ENCODE results near the gene SLC8A3.

The SLC8A3 gene

GRCh38 chr14:70077005-70077404 lies 111.7 kb downstream of the SLC8A3 start:
- DNase-seq (ENCODE audit: low read depth): no peak
- no peak overlapping the region for H3K4me3 ChIP-seq (ENCODE audit: low read length)
- no peak for TF ChIP-seq CTCF (conservative IDR thresholded peaks at IDR 0.05; ENCODE audit: low read depth, low read length)

- DNase-seq (ENCODE audit: low read depth): peak; percentile 9
- peak; percentile 77 for TF ChIP-seq CTCF (conservative IDR thresholded peaks at IDR 0.05; ENCODE audit: low read depth, low read length)
- no peak overlapping the region for H3K4me3 ChIP-seq (ENCODE audit: low read length)
Observed at GRCh38 chr14:70073924-70074566, 114.7 kb downstream of the SLC8A3 start.

DNA sequence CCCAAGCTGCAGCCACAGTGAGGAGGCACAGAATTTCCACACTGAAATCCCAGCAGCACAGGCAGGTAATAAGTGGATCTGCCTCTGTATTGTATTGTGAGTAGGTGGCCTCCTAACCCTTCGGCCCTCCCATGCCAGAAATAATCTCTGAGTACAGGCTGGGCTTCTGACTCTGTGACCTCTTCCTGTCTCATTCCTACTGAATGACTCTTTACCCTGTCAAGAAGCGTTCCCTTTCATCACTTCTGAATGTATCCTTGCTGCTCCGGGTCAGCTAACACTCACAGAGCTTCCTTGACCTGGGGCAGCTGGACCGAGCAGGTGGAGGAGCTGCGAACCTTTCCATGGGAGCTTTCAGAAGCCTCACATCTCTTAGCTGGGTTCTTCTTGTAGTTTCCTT lies 119.6 kb downstream of the SLC8A3 start:
- H3K4me3 ChIP-seq (ENCODE audit: low read length): no peak overlapping the region
- TF ChIP-seq CTCF (conservative IDR thresholded peaks at IDR 0.05; ENCODE audit: low read depth, low read length): no peak
- DNase-seq (ENCODE audit: low read depth): no peak

DNA sequence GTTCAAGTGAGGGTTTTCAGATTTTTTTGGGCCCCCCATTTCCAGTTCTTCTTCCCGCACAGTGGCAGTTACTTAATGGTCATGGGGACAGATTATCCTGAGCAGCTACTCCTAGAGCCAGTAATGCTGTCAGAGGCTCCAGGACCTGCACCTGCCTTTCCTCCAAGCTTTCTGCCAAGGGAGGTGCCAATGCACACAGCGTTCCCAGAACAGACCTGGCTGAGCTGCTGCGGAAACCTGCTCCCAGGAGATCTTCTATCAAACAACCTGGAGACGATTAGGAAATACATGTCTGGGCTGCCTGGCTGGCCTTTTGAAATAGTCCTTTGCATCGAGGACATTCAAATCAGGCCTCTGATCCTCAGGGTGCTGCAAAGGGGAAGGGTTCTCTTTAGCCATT lies 120.9 kb downstream of the SLC8A3 start:
- DNase-seq (ENCODE audit: low read depth): no peak
- no peak for TF ChIP-seq CTCF (conservative IDR thresholded peaks at IDR 0.05; ENCODE audit: low read depth, low read length)
- no peak overlapping the region for H3K4me3 ChIP-seq (ENCODE audit: low read length)

- no peak for DNase-seq (ENCODE audit: low read depth)
- no peak for TF ChIP-seq CTCF (conservative IDR thresholded peaks at IDR 0.05; ENCODE audit: low read depth, low read length)
- H3K4me3 ChIP-seq (ENCODE audit: low read length): no peak overlapping the region
Observed at GRCh38 chr14:70064136-70064865, 124.5 kb downstream of the SLC8A3 start.

- no peak overlapping the region for H3K4me3 ChIP-seq (ENCODE audit: low read length)
- DNase-seq (ENCODE audit: low read depth): no peak
- no peak for TF ChIP-seq CTCF (conservative IDR thresholded peaks at IDR 0.05; ENCODE audit: low read depth, low read length)
Observed at GRCh38 chr14:70061108-70061507, 127.6 kb downstream of the SLC8A3 start.

- no peak for DNase-seq (ENCODE audit: low read depth)
- no peak for TF ChIP-seq CTCF (conservative IDR thresholded peaks at IDR 0.05; ENCODE audit: low read depth, low read length)
- H3K4me3 ChIP-seq (ENCODE audit: low read length): no peak overlapping the region
Observed at GRCh38 chr14:70059545-70059944, 129.2 kb downstream of the SLC8A3 start.

All from retinal pigment epithelial cell (primary cell).